ENCODE measurements around the gene UBE2D4.
"Not testable (repeated sequence)": the region's sequence is repeated elsewhere in the genome, so short reads cannot be mapped to it uniquely, and the experiment has no call there.

Gene UBE2D4

DNA sequence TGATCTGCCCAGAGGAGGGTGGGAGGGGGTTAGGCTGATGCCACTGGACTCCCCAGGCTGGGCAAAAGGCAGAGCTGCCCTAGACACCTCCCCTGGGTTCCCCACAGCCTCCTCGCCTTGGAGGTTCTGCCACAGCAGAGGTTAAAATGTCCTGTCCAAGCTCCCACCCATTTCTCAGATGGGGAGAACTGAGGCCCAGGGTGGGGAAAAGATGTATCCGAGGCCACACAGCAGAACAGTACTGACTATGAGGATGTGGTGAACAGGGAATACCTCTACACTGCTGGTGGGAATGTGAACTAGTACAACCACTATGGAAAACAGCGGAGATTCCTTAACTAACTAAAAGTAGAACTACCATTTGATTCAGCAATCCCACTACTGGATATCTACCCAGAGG, 40.2 kb downstream of the UBE2D4 start:
- DNase-seq (ENCODE audit: low spot score) = not testable (repeated sequence)

DNA sequence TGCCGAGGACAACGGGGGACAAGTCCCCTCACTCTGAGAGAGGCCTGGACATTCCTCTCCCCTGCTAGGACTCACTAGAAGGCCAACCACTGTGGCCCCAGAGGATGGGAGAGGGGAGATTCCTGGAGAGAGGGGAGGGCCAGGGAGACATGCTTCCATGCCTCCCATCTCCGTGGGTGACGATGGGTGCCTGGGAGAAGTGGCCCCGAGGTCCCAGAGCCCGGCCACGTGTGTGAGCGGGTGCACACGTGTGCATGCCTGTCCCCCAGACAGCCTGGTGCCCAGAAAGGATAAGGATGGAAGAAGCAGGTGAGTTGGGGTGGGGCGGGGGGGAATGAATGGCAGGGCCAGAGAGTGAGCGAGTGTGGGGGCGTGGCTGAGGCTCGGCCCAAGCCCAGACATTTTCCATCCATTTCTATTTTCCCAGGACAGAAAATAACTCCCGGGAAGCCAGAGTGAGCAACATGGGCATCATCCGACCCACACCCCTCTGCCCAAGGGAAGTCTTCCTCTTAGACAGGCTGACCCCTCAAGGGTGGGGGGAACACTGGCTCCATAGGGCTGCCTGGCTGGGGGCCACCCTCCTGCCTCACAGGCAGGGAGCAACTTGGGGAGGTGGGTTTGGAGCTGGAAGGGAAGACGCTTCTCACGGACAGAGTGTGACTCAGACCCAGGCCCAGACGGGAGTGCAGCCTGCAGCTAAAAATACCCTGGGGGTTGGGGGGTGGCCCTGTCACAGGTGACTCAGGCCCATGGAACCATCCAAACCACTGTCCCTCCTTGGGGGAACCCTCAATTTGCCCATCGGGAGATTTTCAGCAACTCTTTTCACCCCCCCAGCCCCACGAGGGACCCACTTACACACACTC, 42.2 kb downstream of the UBE2D4 start:
- DNase-seq (ENCODE audit: low spot score) = not testable (repeated sequence)

DNA sequence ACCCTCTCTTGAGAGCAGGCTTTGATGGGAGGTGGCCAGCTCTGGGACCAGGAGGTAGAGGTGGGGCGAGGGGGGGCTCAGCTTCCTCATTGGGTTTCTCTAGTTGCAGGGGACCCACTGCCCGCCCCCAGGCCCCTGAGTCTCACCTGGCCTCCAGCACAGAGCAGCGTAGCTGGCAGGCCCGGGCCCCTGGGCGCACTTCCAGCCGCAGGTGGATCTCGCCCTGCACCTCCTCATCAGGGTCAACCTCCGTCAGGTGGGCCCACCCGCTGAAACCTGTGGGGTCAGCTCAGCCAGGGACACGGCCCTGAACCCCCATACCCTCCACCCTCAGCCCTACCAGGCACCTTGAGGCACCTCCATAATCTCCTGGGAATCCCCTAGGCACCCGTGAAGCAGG, 43.4 kb downstream of the UBE2D4 start:
- not testable (repeated sequence) for DNase-seq (ENCODE audit: low spot score)

GRCh38 chr7:43970698-43971097, 44.5 kb downstream of the UBE2D4 start:
- DNase-seq (ENCODE audit: low spot score) = not testable (repeated sequence)

DNA sequence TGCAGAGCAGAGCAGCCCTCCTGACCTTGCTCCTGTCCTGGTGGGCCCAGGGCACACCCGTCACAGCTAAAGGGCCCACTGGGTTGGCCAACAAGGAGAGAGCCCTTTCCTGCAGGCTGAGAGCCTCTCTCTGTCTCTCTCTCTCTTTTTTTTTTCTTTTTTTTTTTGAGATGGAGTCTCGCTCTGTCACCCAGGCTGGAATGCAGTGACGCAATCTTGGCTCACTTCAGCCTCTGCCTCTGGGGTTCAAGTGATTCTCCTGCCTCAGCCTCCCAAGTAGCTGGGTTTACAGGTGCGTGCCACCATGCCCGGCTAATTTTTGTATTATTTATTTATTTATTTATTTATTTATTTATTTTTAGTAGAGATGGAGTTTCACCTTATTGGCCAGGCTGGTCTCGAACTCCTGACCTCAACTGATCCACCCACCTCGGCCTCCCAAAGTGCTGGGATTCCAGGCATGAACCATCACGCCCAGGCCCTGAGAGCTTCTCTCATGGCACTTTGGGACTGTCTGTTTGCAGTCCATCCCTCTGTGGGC, 47.9 kb downstream of the UBE2D4 start:
- not testable (repeated sequence) for DNase-seq (ENCODE audit: low spot score)

GRCh38 chr7:43974725-43975482, 48.7 kb downstream of the UBE2D4 start:
- not testable (repeated sequence) for DNase-seq (ENCODE audit: low spot score)

GRCh38 chr7:43977525-43977924, 51.3 kb downstream of the UBE2D4 start:
- DNase-seq (ENCODE audit: low spot score) = no peak

- not testable (repeated sequence) for DNase-seq (ENCODE audit: low spot score)
These were observed 51.9 kb downstream of the UBE2D4 start for GRCh38 chr7:43978102-43978501.

DNA sequence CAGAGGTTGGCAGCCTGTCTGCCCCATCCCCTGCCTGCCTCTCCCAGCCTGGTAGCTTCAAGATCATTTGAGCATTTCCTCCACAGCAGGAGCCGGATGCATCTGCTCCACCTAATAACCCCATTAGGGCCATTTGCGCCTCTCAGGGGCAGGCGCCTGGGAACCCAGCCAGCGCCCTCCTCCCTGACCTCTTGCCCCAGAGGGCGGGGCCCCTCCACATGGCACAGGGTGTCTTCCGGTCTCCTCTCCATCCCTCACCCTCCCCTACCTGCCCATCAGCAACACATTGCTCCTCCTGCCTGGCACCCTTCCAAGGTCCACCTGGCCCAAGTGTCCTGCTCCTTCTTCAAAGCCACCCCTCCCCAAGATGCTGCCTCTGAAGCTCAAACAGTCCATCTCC, 56.6 kb downstream of the UBE2D4 start:
- DNase-seq (ENCODE audit: low spot score) = not testable (repeated sequence)

GRCh38 chr7:43983736-43984135, 57.5 kb downstream of the UBE2D4 start:
- not testable (repeated sequence) for DNase-seq (ENCODE audit: low spot score)

DNA sequence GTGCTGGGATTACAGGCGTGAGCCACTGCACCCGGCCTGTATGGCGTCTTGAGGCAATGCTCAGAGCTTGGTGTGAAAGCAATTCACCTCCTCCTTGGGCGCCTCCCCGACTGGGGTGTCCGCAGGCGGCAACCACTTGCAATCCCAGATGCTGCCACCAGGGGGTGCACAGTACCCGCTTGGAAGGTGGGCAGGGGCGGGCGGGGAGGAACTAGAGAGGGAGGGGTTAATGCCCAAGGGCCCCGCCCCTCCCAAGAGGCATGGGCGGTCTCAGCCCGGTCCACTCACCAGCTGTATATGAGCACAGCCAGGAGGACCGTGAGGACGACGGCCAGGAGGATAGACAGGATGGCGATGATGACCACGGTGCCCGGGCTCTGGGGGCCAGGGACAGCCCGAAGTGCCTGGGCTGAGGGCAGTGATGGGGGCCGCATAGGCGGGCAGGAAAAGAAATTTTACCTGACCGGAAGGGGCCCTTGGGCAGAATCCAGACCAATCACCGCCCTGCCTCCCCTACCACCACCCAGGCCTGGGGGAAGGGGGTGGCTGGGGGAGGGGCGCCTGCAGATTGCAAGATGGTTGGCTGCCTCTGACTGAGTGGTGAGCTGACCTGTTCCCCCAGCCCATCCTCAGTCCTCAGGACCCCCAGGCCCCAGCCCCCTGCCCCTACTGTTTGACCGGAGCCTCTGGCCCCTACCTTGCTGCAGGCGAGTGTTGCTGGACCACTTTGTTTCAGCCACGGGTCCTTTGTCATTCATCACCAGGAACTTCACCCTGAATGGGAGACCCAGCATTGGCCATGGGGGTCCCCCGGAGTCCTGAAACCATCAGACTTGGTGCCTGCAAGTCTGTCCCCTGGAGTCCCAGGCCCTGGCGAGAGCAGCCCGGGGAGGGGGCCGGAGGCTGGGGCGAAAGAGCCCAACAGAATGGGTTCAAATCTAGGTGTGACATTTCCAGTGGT, 59.9 kb downstream of the UBE2D4 start:
- DNase-seq (ENCODE audit: low spot score) = peak; percentile 23

- DNase-seq (ENCODE audit: low spot score) = not testable (repeated sequence)
These were observed 61.2 kb downstream of the UBE2D4 start for GRCh38 chr7:43987476-43987875.

DNA sequence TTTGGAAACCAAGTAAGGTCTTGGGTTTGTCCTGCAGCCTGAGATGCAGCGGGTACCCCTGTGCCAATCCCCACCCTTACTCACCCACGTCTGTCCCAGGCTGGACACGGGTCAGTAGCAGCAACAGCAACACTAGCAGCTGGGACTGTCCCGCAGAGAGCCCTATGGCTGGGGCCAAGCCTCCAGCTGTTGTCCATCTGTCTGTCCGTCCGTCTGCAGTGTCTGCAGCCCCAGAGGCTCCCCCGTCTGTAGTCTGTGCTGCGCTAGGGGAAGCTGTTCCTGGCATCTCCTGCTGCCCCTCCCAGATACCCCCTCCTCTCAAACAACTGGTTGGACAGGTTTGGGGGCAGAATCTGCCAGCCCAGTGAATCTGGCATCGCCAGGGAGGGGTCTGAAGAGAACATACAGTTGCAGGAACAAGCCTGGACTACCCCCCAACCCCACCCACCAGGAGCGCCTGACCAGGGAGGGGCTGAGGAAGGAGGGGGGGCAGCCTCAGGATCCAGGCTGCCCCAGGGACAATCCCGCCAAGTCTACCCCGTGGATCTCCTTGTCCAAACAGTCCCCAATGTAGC, 63.9 kb downstream of the UBE2D4 start:
- DNase-seq (ENCODE audit: low spot score) = not testable (repeated sequence)

DNA sequence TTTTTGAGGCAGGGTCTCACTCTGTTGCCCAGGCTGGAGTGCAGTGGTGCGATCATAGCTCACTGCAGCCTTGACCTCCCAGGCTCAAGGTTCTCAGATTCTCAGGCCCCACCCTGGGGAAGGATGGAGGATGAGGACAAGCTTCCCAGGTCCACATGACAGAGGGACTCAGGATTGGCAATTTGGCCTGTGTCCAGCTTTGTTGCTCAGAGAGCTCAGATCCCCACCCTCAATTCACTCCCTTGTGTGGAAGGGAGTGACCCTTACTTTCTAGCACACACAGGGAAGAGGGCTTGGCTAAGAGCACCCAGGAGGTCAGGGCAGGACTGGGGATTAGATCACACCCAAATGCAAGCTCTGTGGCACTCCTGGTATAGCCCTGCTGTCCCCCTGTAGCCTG, 64.6 kb downstream of the UBE2D4 start:
- DNase-seq (ENCODE audit: low spot score) = not testable (repeated sequence)

- DNase-seq (ENCODE audit: low spot score) = peak; percentile 92
These were observed 66.7 kb downstream of the UBE2D4 start for GRCh38 chr7:43992896-43993295.

GRCh38 chr7:43994681-43995080, 68.4 kb downstream of the UBE2D4 start:
- DNase-seq (ENCODE audit: low spot score) = not testable (repeated sequence)

- not testable (repeated sequence) for DNase-seq (ENCODE audit: low spot score)
These were observed 71.3 kb downstream of the UBE2D4 start, which contains the start of gene SPDYE1 for GRCh38 chr7:43997532-43997931. TSS of gene SPDYE1 (plus strand) at chr7:43997897. CDS start at chr7:43999950, 2,053 bp downstream.

Measured in kidney tubule cell (primary cell).